GM21447 (cell line): ENCODE data around the gene PTPRZ1.

Experiments
- ATAC-seq: cut with Tn5 transposase; IDR thresholded peaks from one replicate; pipeline ENCODE4 v1.9.1; 2021; ENCODE audit not compliant: unreplicated experiment

The PTPRZ1 gene

GRCh38 chr7:121890833-121891232 lies 17.9 kb downstream of the PTPRZ1 start:
- no peak for ATAC-seq

GRCh38 chr7:121891731-121892130 lies 18.8 kb downstream of the PTPRZ1 start:
- ATAC-seq, result no peak

- ATAC-seq, result peak; percentile 76
Observed at GRCh38 chr7:121901026-121901425, 28.1 kb downstream of the PTPRZ1 start.

- ATAC-seq, result no peak
Observed at GRCh38 chr7:121904120-121904519, 31.2 kb downstream of the PTPRZ1 start.

- ATAC-seq, result no peak
Observed at GRCh38 chr7:121908042-121908441, 35.1 kb downstream of the PTPRZ1 start.

GRCh38 chr7:121909716-121910345 lies 36.9 kb downstream of the PTPRZ1 start:
- no peak for ATAC-seq

GRCh38 chr7:121913947-121914675 lies 41.1 kb downstream of the PTPRZ1 start:
- ATAC-seq, result no peak

- no peak for ATAC-seq
Observed at GRCh38 chr7:121914676-121915279, 41.8 kb downstream of the PTPRZ1 start.

- no peak for ATAC-seq
Observed at GRCh38 chr7:121916211-121916610, 43.2 kb downstream of the PTPRZ1 start.

GRCh38 chr7:121919986-121920385 lies 47.0 kb downstream of the PTPRZ1 start:
- ATAC-seq, result no peak

GRCh38 chr7:121924269-121925186 lies 51.6 kb downstream of the PTPRZ1 start:
- ATAC-seq, result no peak

GRCh38 chr7:121931149-121931902 lies 58.4 kb downstream of the PTPRZ1 start:
- ATAC-seq, result no peak

GRCh38 chr7:121932768-121933167 lies 59.8 kb downstream of the PTPRZ1 start:
- no peak for ATAC-seq

GRCh38 chr7:121936951-121937623 lies 64.1 kb downstream of the PTPRZ1 start:
- ATAC-seq, result no peak

- no peak for ATAC-seq
Observed at GRCh38 chr7:121938429-121938996, 65.6 kb downstream of the PTPRZ1 start.

GRCh38 chr7:121940918-121941317 lies 68.0 kb downstream of the PTPRZ1 start:
- ATAC-seq, result no peak

- ATAC-seq, result no peak
Observed at GRCh38 chr7:121941830-121942229, 68.9 kb downstream of the PTPRZ1 start.

- no peak for ATAC-seq
Observed at GRCh38 chr7:121945066-121945465, 72.1 kb downstream of the PTPRZ1 start.

- no peak for ATAC-seq
Observed at GRCh38 chr7:121945480-121946236, 72.7 kb downstream of the PTPRZ1 start.
